NK-92 (cell line): ENCODE data around the gene RIBC2.
"Not testable (repeated sequence)": the region's sequence is repeated elsewhere in the genome, so short reads cannot be mapped to it uniquely, and the experiment has no call there.

Experiments used
- DNase-seq: peaks from one replicate; lab custom pipeline; 2025; ENCODE audit not compliant: unreplicated experiment; lab: John Stamatoyannopoulos, UW

RIBC2 gene

GRCh38 chr22:45413368-45414211, at the start of gene RIBC2, which contains the start of gene SMC1B:
TSS of gene RIBC2 (plus strand) at chr22:45413693. CDS start at chr22:45413887, 194 bp downstream.
TSS of gene SMC1B (minus strand) at chr22:45413599. CDS start at chr22:45413567, 32 bp downstream.
- DNase-seq, result no peak

- no peak for DNase-seq
Measured at GRCh38 chr22:45366713-45367112, 46.8 kb upstream of the RIBC2 start.

GRCh38 chr22:45373592-45373991, 39.9 kb upstream of the RIBC2 start:
- not testable (repeated sequence) for DNase-seq

- DNase-seq, result no peak
Measured at GRCh38 chr22:45376009-45376408, 37.5 kb upstream of the RIBC2 start.

- no peak for DNase-seq
Measured at GRCh38 chr22:45376703-45377102, 36.8 kb upstream of the RIBC2 start.

GRCh38 chr22:45381348-45381747, 32.1 kb upstream of the RIBC2 start:
- no peak for DNase-seq

- DNase-seq, result no peak
Measured at GRCh38 chr22:45389546-45389945, 23.9 kb upstream of the RIBC2 start.

GRCh38 chr22:45397806-45398205, 15.7 kb upstream of the RIBC2 start:
- DNase-seq, result no peak

- DNase-seq, result no peak
Measured at GRCh38 chr22:45398214-45398613, 15.3 kb upstream of the RIBC2 start.

GRCh38 chr22:45399712-45400445, 13.6 kb upstream of the RIBC2 start:
- no peak for DNase-seq

GRCh38 chr22:45402466-45402985, 11.0 kb upstream of the RIBC2 start:
- no peak for DNase-seq

GRCh38 chr22:45407793-45408192, 5.7 kb upstream of the RIBC2 start:
- no peak for DNase-seq

GRCh38 chr22:45413013-45413367, 503 bp upstream of the RIBC2 start:
- no peak for DNase-seq

- DNase-seq, result no peak
Measured at GRCh38 chr22:45418056-45418769, 4.7 kb downstream of the RIBC2 start.

GRCh38 chr22:45418770-45419138, 5.3 kb downstream of the RIBC2 start:
- no peak for DNase-seq

- DNase-seq, result no peak
Measured at GRCh38 chr22:45420011-45420410, 6.5 kb downstream of the RIBC2 start.

GRCh38 chr22:45420539-45420938, 7.0 kb downstream of the RIBC2 start:
- DNase-seq, result no peak

GRCh38 chr22:45421349-45422055, 8.0 kb downstream of the RIBC2 start:
- DNase-seq, result no peak

GRCh38 chr22:45422237-45422983, 8.9 kb downstream of the RIBC2 start:
- no peak for DNase-seq

GRCh38 chr22:45423524-45423923, 10.0 kb downstream of the RIBC2 start:
- no peak for DNase-seq
